ENCODE data around the gene HIP1R. TPM values are rescaled to one million over a fixed set of nuclear protein-coding genes. Genes with fewer than 3 reads are reported as not detected.

HIP1R gene
- total and polyA plus RNA-seq, 11 donors = 14.9 to 49.5 (median 19.6) TPM

DNA sequence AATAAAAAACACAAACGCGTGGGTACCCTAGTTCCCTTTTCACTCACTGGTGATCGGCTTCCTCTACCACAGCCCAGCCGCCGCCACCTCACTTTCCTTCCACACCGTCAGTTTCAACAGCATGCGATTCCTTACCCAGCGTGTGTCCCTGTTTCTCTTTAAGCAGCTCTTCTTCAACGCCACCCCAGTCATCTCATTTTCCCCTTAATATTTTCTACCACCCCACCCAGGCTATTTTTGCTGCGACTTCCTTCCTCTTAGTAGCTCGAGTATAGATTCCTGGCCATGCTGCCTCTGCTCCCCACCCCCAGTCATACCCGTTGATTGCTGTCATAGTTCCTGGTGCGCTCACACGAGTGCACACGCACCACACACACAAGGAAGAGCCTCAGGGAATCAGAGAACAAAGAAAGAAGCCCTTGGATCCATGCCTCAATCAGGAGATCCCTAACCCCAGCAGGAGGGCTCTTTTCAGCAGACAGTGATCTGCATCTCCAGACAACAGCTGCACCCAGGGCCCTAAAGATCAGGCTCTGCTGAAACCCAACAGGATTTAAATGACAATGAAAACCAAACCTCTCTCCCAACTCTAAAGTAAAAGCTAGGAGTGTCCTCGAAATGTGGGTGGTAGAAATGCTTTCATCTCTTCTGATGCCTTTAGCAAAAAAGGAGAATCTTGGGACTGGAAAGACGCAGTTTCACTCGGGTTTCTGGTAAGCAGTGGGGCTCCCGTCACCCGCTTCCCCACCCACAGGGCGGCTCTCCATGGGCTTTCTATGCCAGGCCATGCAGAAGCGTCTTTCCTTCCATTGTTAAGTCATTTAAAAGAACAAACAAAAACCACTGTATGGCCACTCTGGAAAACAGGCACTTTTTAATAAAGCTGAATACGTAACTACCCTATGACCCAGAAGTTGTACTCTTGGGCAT, 36.9 kb downstream of the HIP1R start:
- Histone ChIP-seq H3K36me3 (peaks cover 0 to 41% (median 31%) of the 10 kb centered on the region in 9 donors), H3K4me1 (peaks cover 17 to 99% (median 85%) of the 10 kb centered on the region in 12 donors), H3K27me3 (no peaks in the 10 kb centered on the region), H3K27ac (peak overlapping the region; percentile 83 to 93 (median 87)), H3K4me3 (peak overlapping the region in 11 of 12 donors; percentile 16 to 60 (median 50)), H3K9me3 (no peaks in the 10 kb centered on the region)
- TF ChIP-seq, protein P1, sequence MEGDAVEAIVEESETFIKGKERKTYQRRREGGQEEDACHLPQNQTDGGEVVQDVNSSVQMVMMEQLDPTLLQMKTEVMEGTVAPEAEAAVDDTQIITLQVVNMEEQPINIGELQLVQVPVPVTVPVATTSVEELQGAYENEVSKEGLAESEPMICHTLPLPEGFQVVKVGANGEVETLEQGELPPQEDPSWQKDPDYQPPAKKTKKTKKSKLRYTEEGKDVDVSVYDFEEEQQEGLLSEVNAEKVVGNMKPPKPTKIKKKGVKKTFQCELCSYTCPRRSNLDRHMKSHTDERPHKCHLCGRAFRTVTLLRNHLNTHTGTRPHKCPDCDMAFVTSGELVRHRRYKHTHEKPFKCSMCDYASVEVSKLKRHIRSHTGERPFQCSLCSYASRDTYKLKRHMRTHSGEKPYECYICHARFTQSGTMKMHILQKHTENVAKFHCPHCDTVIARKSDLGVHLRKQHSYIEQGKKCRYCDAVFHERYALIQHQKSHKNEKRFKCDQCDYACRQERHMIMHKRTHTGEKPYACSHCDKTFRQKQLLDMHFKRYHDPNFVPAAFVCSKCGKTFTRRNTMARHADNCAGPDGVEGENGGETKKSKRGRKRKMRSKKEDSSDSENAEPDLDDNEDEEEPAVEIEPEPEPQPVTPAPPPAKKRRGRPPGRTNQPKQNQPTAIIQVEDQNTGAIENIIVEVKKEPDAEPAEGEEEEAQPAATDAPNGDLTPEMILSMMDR (IDR thresholded peaks at IDR 0.05) = no peak
- no peak for TF ChIP-seq POLR2A (IDR thresholded peaks at IDR 0.05)
- DNase-seq = peak; percentile 68 to 81 (median 78)
- intact Hi-C loops (cut with DNase I) = loop anchor here in 1 of 10 donors (2.0 kb wide), 1 partner anchor 17 kb away; no protein-coding TSS in a partner anchor
- 23 to 33% (median 27%) methylated on average over 23 of the region's 23 CpGs for WGBS, 4 donors
- peak; percentile 29 to 71 (median 58) for ATAC-seq

DNA sequence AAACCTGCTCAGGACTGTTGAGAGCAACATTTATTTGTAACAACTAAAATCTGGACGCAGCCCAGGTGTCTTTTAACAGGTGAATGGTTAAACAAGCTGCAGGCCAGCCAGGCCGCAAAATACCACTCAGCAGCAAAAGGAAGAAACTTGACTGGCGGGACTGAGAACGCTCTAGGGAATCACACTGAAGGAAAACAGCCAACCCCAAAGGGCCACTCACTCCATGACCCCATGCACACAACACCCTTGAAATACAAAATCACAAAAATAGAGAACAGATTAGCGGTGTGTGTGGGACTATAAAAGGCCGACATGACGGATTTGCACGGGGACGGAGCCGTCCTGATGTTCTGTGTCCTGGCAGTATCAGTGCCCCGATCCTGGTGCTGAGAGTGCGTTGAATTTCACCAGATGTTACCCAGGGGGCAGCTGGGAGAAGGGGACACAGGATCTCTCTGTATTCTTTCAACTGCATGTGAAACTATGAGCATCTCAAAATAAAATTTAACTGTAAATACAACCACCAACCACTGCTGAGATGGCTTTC, 37.6 kb downstream of the HIP1R start:
- intact Hi-C loops (cut with DNase I) = loop anchor here in 1 of 10 donors (2.0 kb wide), 1 partner anchor 16 kb away; no protein-coding TSS in a partner anchor
- no peak for DNase-seq
- H3K27ac ChIP-seq = peak overlapping the region in 11 of 12 donors; percentile 83 to 93 (median 87)
- H3K9me3 ChIP-seq = no peaks in the 10 kb centered on the region
- ATAC-seq = no peak
- WGBS, 4 donors = 25 to 44% (median 28%) methylated on average over 12 of the region's 12 CpGs
- peak overlapping the region in 8 of 12 donors; percentile 40 to 60 (median 54) for H3K4me3 ChIP-seq
- no peaks in the 10 kb centered on the region for H3K27me3 ChIP-seq
- peaks cover 14 to 98% (median 84%) of the 10 kb centered on the region in 12 donors for H3K4me1 ChIP-seq
- H3K36me3 ChIP-seq = peaks cover 0 to 38% (median 29%) of the 10 kb centered on the region in 9 donors
- TF ChIP-seq POLR2A (IDR thresholded peaks at IDR 0.05) = no peak
- TF ChIP-seq, protein P1 (IDR thresholded peaks at IDR 0.05) = no peak

DNA sequence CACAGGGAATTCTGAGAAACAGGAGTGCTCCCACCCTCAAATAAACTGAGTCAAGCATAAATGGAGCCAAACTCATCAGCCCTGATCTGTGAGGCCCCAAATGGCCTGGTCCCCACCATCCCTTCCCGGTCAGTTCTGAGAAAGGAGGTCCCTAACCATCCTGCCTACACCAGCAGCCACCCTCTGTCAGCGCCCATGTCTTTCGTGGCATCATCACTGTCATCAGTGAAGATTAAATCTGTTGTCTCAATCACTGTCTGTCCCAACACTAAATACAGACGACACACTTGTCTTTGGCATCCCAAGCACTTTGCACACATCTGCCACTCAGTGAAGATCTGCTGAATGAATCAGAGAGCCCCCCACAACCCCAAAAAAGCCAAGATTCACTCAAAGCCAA, 38.3 kb downstream of the HIP1R start:
- ATAC-seq = no peak
- Histone ChIP-seq H3K36me3 (peaks cover 0 to 31% (median 22%) of the 10 kb centered on the region in 9 donors), H3K4me3 (no peak overlapping the region), H3K27me3 (no peaks in the 10 kb centered on the region), H3K9me3 (no peaks in the 10 kb centered on the region), H3K4me1 (peaks cover 14 to 98% (median 81%) of the 10 kb centered on the region in 12 donors), H3K27ac (peak overlapping the region in 11 of 12 donors; percentile 83 to 93 (median 87))
- TF ChIP-seq, protein P1 (IDR thresholded peaks at IDR 0.05) = no peak
- no peak for TF ChIP-seq POLR2A (IDR thresholded peaks at IDR 0.05)
- intact Hi-C loops (cut with DNase I) = loop anchor here in 1 of 10 donors (2.0 kb wide), 1 partner anchor 15 kb away; no protein-coding TSS in a partner anchor
- no peak for DNase-seq
- WGBS, 4 donors = 74 to 81% (median 74%) methylated on average over 4 of the region's 4 CpGs

GRCh38 chr12:122874081-122874480, 38.8 kb downstream of the HIP1R start:
- Histone ChIP-seq H3K4me3 (no peak overlapping the region), H3K27ac (peak overlapping the region in 2 of 12 donors; percentile 89 to 93), H3K4me1 (peaks cover 14 to 98% (median 78%) of the 10 kb centered on the region in 12 donors), H3K9me3 (no peaks in the 10 kb centered on the region), H3K27me3 (no peaks in the 10 kb centered on the region), H3K36me3 (peaks cover 0 to 26% (median 17%) of the 10 kb centered on the region in 9 donors)
- TF ChIP-seq, protein P1 (IDR thresholded peaks at IDR 0.05) = no peak
- no peak for TF ChIP-seq POLR2A (IDR thresholded peaks at IDR 0.05)
- DNase-seq (no peak), ATAC-seq (no peak)
- WGBS, 4 donors = 66 to 88% (median 81%) methylated on average over 12 of the region's 12 CpGs
- intact Hi-C loops (cut with DNase I) = no loop called here

Measured in heart left ventricle (tissue), 16 donors.